Endodermal cell (in vitro differentiated cells): ENCODE results near the gene TSKS. TPM values are rescaled to one million over a fixed set of nuclear protein-coding genes. Genes with fewer than 3 reads are reported as not detected.

Experiments
- DNase-seq: peaks from one replicate; pipeline ENCODE4 v3.0.0-alpha.2; 2017
- H3K27ac ChIP-seq: 2 replicates; pipeline ENCODE4 v1.5.1; 2013; ENCODE audit warnings: mild to moderate bottlenecking, low read depth, low read length, moderate library complexity
- H3K27me3 ChIP-seq: 2 replicates; pipeline ENCODE4 v1.6.1; 2013; ENCODE audit warnings: mild to moderate bottlenecking, low read length, moderate library complexity; ENCODE audit not compliant: insufficient read depth, control insufficient read depth, poor library complexity, severe bottlenecking
- H3K36me3 ChIP-seq: 2 replicates; pipeline ENCODE4 v1.7.0; 2013; ENCODE audit warnings: mild to moderate bottlenecking, low read length, moderate library complexity; ENCODE audit not compliant: control insufficient read depth, insufficient read depth
- H3K4me1 ChIP-seq: one replicate; pipeline ENCODE4 v1.7.0; 2013; ENCODE audit warnings: low read length; ENCODE audit not compliant: control insufficient read depth, insufficient read depth
- H3K4me3 ChIP-seq: 2 replicates; pipeline ENCODE4 v1.5.1; 2013; ENCODE audit warnings: mild to moderate bottlenecking, low read length, moderate library complexity
- H3K9ac ChIP-seq: 2 replicates; pipeline ENCODE4 v1.6.1; 2013; ENCODE audit warnings: mild to moderate bottlenecking, low read length, moderate library complexity; ENCODE audit not compliant: poor library complexity, severe bottlenecking; ENCODE audit errors: extremely low read depth
- H3K9me3 ChIP-seq: 2 replicates; pipeline ENCODE4 v1.6.1; 2013; ENCODE audit warnings: mild to moderate bottlenecking, low read length, moderate library complexity; ENCODE audit not compliant: control insufficient read depth
- H3K27ac Mint-ChIP-seq: 2 replicates; pipeline ENCODE4 v1.8.0; 2020; ENCODE audit warnings: mixed read lengths
- H3K27me3 Mint-ChIP-seq: 2 replicates; pipeline ENCODE4 v1.8.0; 2021; ENCODE audit warnings: mild to moderate bottlenecking, mixed read lengths; ENCODE audit not compliant: insufficient read depth
- H3K36me3 Mint-ChIP-seq: 2 replicates; pipeline ENCODE4 v1.8.0; 2020; ENCODE audit warnings: low read depth, mixed read lengths
- H3K4me1 Mint-ChIP-seq: 2 replicates; pipeline ENCODE4 v1.8.0; 2020; ENCODE audit warnings: mixed read lengths
- H3K4me3 Mint-ChIP-seq: 2 replicates; pipeline ENCODE4 v1.8.0; 2020; ENCODE audit warnings: mild to moderate bottlenecking, moderate library complexity, mixed read lengths
- H3K9me3 Mint-ChIP-seq: 2 replicates; pipeline ENCODE4 v1.8.0; 2020; ENCODE audit warnings: mild to moderate bottlenecking, mixed read lengths
- WGBS, 2 experiments: methylation state at CpG; one replicate each; pipeline versions ENCODE4 v1.1.5 to v1.1.7; 2013; ENCODE audit warnings: missing lambda C conversion rate in 2 of 2, mixed read lengths in 1 of 2; ENCODE audit not compliant: insufficient coverage in 1 of 2, insufficient read length in 1 of 2; 5-methylcytosine and 5-hydroxymethylcytosine counted together
- total RNA-seq, 2 donors: library from RNA; stranded (reverse); fragmentation: NEBNext Ultra II Directional in 1 of 2; extraction: Animal tissue kit (Norgen Biotek cat#: 25700) in 1 of 2; gene quantifications; 2 replicates in 1 of 2; 3 replicates in 1 of 2; pipeline ENCODE4 v1.2.1, GENCODE V29; 2021
- TF ChIP-seq, protein P1 (sequence below): fragments of 200-600 bp; sonication (generic); conservative IDR thresholded peaks from 2 replicates; pipeline ENCODE4 v1.5.0; 2021; ENCODE audit warnings: antibody characterized with exemption, mild to moderate bottlenecking

TSKS gene
- total RNA-seq, 2 donors from 2014 or later, result 0.31 TPM; not detected in 1

DNA sequence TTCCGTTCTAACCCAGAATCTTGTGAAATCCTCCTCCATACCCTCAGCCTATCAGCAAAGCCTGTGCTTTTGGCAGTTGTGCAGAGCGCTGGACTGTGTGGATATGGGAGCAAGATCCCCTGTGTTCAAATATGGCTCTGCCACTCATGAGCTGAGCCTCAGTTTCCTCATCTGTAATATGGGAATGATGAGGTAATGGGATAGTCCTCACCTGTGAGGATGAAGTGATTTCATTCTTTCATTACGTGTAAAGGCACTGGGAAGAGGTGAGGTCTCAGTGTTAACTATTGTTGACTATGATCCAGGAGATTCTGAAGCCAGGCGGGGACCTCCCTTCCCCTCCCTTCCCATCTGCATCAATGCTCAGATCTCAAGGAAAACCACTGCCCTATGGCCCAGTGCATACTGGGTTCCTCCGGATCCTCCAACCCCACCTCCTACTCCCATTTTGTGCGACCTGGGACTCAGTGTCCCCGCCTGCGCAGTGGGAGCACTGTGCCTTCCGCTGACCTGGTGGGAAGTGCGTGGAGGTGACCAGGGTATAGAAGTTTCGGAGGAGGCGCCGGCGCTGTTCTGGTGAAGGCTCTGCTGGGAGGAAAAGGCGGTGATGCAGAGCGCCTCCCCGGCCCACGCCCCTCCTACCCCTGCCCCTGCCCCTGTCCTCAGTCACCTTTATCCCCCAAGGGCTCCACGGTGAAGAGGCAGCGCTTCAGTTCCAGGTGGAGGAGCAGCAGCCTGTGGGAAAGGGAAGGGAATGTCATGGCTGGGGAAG is 45.0 kb upstream of the TSKS start:
- Mint-ChIP-seq H3K9me3 (no peaks in the 10 kb centered on the region), H3K4me1 (peaks cover 6% of the 10 kb centered on the region), H3K27ac (peak overlapping the region; percentile 21), H3K4me3 (peak overlapping the region; percentile 63), H3K36me3 (peaks cover 29% of the 10 kb centered on the region), H3K27me3 (peaks cover 1% of the 10 kb centered on the region)
- TF ChIP-seq, protein P1, sequence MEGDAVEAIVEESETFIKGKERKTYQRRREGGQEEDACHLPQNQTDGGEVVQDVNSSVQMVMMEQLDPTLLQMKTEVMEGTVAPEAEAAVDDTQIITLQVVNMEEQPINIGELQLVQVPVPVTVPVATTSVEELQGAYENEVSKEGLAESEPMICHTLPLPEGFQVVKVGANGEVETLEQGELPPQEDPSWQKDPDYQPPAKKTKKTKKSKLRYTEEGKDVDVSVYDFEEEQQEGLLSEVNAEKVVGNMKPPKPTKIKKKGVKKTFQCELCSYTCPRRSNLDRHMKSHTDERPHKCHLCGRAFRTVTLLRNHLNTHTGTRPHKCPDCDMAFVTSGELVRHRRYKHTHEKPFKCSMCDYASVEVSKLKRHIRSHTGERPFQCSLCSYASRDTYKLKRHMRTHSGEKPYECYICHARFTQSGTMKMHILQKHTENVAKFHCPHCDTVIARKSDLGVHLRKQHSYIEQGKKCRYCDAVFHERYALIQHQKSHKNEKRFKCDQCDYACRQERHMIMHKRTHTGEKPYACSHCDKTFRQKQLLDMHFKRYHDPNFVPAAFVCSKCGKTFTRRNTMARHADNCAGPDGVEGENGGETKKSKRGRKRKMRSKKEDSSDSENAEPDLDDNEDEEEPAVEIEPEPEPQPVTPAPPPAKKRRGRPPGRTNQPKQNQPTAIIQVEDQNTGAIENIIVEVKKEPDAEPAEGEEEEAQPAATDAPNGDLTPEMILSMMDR, result no peak
- no peak overlapping the region for H3K9ac ChIP-seq
- no peak for DNase-seq
- H3K27me3 ChIP-seq, result no peaks in the 10 kb centered on the region
- H3K4me3 ChIP-seq, result no peak overlapping the region
- no peaks in the 10 kb centered on the region for H3K4me1 ChIP-seq
- H3K9me3 ChIP-seq, result no peaks in the 10 kb centered on the region
- peaks cover 28% of the 10 kb centered on the region for H3K36me3 ChIP-seq
- 80 to 100% methylated on average over 7 to 20 of the region's 20 CpGs for WGBS, 2 experiments
- H3K27ac ChIP-seq, result no peak overlapping the region

DNA sequence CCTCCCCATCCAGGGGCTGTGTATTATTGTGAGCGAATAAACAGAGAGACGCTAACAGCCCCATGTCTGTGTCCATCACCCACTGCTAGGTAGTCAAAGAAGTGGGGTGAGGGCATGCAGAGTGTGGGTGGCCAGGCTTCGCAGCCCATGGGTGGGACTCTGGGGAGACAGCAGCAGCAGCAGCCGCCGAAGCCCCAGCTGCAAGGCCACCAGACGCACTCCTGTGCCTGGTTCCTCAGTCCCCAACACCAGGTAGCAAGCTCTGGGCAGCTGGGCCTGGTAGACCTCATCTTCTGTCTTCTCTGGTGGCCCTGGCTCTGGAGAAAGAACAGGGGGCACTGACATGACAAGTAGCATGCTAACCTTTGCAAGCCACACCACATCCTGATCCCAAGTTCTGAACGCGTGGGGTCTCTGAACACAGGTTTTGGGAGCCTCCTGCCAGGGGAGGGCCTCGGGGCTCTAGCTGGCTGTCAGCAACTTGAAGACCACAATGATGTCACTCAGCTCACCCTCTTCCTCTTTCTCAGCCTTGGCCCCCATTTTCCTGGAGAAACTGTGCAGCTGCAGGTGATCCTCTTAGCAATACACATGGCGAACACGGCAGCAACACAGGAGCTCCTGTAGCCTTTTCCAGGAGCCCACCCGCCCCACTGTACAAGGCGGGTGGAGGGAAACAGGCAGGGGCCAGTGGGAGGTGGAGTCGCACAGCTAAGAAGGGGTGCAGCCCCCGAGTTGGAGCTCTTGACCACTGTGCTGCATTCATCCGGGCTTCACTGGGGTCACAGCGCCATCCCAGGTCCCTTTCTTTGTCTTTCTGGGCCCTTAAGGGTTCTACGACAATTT is 44.2 kb upstream of the TSKS start:
- Mint-ChIP-seq H3K27me3 (peaks cover 1% of the 10 kb centered on the region), H3K36me3 (peaks cover 34% of the 10 kb centered on the region), H3K4me3 (no peak overlapping the region), H3K4me1 (peaks cover 6% of the 10 kb centered on the region), H3K9me3 (no peaks in the 10 kb centered on the region), H3K27ac (no peak overlapping the region)
- H3K4me1 ChIP-seq, result no peaks in the 10 kb centered on the region
- H3K27ac ChIP-seq, result no peak overlapping the region
- peaks cover 32% of the 10 kb centered on the region for H3K36me3 ChIP-seq
- WGBS, 2 experiments, result 91 to 94% methylated on average over 12 to 17 of the region's 18 CpGs
- H3K9me3 ChIP-seq, result no peaks in the 10 kb centered on the region
- DNase-seq, result no peak
- H3K4me3 ChIP-seq, result no peak overlapping the region
- TF ChIP-seq, protein P1, result no peak
- H3K9ac ChIP-seq, result no peak overlapping the region
- H3K27me3 ChIP-seq, result no peaks in the 10 kb centered on the region

DNA sequence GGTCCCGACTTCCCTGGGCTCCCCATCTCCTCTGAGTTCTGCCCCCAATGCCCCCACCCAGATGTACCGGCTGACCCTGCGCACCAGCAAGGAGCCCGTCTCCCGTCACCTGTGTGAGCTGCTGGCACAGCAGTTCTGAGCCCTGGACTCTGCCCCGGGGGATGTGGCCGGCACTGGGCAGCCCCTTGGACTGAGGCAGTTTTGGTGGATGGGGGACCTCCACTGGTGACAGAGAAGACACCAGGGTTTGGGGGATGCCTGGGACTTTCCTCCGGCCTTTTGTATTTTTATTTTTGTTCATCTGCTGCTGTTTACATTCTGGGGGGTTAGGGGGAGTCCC is 43.5 kb upstream of the TSKS start:
- DNase-seq, result no peak
- Histone ChIP-seq H3K4me3 (no peak overlapping the region), H3K9ac (no peak overlapping the region), H3K27ac (no peak overlapping the region), H3K36me3 (peaks cover 32% of the 10 kb centered on the region), H3K9me3 (no peaks in the 10 kb centered on the region), H3K4me1 (no peaks in the 10 kb centered on the region), H3K27me3 (no peaks in the 10 kb centered on the region)
- peaks cover 1% of the 10 kb centered on the region for H3K27me3 Mint-ChIP-seq
- peaks cover 8% of the 10 kb centered on the region for H3K4me1 Mint-ChIP-seq
- TF ChIP-seq, protein P1, result no peak
- peaks cover 36% of the 10 kb centered on the region for H3K36me3 Mint-ChIP-seq
- no peaks in the 10 kb centered on the region for H3K9me3 Mint-ChIP-seq
- H3K4me3 Mint-ChIP-seq, result no peak overlapping the region
- WGBS, 2 experiments, result 94 to 100% methylated on average over 1 to 7 of the region's 8 CpGs
- H3K27ac Mint-ChIP-seq, result peak overlapping the region; percentile 37
